ENCODE measurements around the gene ERRFI1. TPM values are rescaled to one million over a fixed set of nuclear protein-coding genes. Genes with fewer than 3 reads are reported as not detected.

ERRFI1 gene
- total and polyA plus RNA-seq, 4 donors = 65.1 to 146 (median 87.8) TPM

DNA sequence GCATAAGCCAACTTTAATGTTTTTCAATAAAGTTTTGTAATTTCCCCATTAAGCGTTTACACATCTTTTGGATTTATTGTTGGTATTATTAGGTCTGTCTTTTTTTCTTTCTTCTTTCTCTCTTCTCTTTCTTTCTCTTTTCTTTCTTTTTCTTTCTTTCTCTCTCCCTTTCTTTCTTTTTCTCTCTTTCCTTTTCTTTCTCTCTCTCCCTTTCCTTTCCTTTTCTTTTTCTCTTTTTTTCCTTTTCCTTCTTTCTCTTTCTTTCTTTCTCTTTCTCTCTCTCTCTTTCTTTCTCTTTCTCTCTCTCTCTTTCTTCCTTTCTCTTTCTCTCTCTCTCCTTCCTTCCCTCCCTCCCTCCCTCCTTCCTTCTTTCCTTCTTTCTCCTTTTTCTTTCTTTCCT is 31.3 kb downstream of the ERRFI1 start:
- Histone ChIP-seq H3K9me3 (ENCODE audit: control insufficient read depth, insufficient read depth, low read length) (no peaks in the 10 kb centered on the region), H3K4me1 (ENCODE audit: control insufficient read depth, insufficient read depth, low read length) (no peaks in the 10 kb centered on the region), H3K27ac (ENCODE audit: low read depth, low read length) (no peak overlapping the region), H3K36me3 (ENCODE audit: control insufficient read depth, insufficient read depth, low read length) (peaks cover 6% of the 10 kb centered on the region), H3K4me3 (ENCODE audit: low read depth, low read length) (no peak overlapping the region), H3K27me3 (ENCODE audit: control insufficient read depth, insufficient read depth, low read length) (no peaks in the 10 kb centered on the region)
- no peak for DNase-seq (ENCODE audit: low read depth in 4 of 6, low spot score in 6 of 6)
- no CpG with 5 or more reads among the region's 1 CpG for WGBS (ENCODE audit: insufficient coverage)

DNA sequence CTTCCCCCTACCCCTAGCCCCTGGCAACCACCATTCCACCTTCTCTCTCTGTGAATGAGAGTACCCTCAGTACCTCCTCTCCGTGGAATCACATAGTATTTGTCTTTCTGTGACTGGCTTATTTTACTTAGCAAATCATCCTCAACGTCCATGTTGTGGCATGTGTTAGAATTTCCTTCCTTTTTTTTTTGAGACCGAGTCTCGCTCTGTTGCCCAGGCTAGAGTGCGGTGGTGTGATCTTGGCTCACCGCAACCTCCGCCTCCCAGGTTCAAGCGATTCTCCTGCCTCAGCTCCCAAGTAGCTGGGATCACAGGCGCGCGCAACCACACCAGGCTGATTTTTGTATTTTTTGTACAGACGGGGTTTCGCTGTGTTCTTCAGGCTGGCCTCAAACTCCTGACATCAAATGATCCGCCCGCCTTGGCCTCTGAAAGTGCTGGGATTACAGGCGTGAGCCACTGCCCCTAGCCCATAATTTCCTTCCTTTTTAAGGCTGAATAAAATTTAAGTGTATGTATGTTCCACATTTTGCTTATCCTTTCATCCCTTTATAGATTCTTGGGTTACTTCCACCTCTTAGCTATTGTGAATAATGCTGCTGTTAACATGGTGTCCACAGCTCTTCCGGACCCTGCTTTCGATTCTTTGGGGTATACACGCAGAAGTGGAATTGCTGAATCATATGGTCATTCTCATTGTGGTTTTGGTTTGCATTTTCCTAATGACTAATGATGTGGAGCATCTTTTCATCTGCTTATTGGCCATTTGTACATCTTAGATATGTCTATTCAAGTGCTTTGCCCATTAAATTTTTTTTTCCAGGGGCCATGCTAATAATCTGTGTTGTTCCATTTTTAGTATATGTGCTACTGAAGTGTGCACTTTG is 32.3 kb downstream of the ERRFI1 start:
- no peaks in the 10 kb centered on the region for H3K27me3 ChIP-seq (ENCODE audit: control insufficient read depth, insufficient read depth, low read length)
- H3K27ac ChIP-seq (ENCODE audit: low read depth, low read length) = no peak overlapping the region
- WGBS (ENCODE audit: insufficient coverage) = 93% methylated on average over 13 of the region's 19 CpGs
- H3K9me3 ChIP-seq (ENCODE audit: control insufficient read depth, insufficient read depth, low read length) = no peaks in the 10 kb centered on the region
- H3K4me1 ChIP-seq (ENCODE audit: control insufficient read depth, insufficient read depth, low read length) = no peaks in the 10 kb centered on the region
- DNase-seq (ENCODE audit: low read depth in 4 of 6, low spot score in 6 of 6) = no peak
- peaks cover 6% of the 10 kb centered on the region for H3K36me3 ChIP-seq (ENCODE audit: control insufficient read depth, insufficient read depth, low read length)
- H3K4me3 ChIP-seq (ENCODE audit: low read depth, low read length) = no peak overlapping the region

- WGBS (ENCODE audit: insufficient coverage) = no CpG with 5 or more reads among the region's 4 CpGs
- Histone ChIP-seq H3K4me1 (ENCODE audit: control insufficient read depth, insufficient read depth, low read length) (no peaks in the 10 kb centered on the region), H3K27ac (ENCODE audit: low read depth, low read length) (no peak overlapping the region), H3K9me3 (ENCODE audit: control insufficient read depth, insufficient read depth, low read length) (no peaks in the 10 kb centered on the region), H3K4me3 (ENCODE audit: low read depth, low read length) (no peak overlapping the region), H3K27me3 (ENCODE audit: control insufficient read depth, insufficient read depth, low read length) (no peaks in the 10 kb centered on the region), H3K36me3 (ENCODE audit: control insufficient read depth, insufficient read depth, low read length) (peaks cover 6% of the 10 kb centered on the region)
- no peak for DNase-seq (ENCODE audit: low read depth in 4 of 6, low spot score in 6 of 6)
These were observed 33.2 kb downstream of the ERRFI1 start for GRCh38 chr1:7992885-7993284.

DNA sequence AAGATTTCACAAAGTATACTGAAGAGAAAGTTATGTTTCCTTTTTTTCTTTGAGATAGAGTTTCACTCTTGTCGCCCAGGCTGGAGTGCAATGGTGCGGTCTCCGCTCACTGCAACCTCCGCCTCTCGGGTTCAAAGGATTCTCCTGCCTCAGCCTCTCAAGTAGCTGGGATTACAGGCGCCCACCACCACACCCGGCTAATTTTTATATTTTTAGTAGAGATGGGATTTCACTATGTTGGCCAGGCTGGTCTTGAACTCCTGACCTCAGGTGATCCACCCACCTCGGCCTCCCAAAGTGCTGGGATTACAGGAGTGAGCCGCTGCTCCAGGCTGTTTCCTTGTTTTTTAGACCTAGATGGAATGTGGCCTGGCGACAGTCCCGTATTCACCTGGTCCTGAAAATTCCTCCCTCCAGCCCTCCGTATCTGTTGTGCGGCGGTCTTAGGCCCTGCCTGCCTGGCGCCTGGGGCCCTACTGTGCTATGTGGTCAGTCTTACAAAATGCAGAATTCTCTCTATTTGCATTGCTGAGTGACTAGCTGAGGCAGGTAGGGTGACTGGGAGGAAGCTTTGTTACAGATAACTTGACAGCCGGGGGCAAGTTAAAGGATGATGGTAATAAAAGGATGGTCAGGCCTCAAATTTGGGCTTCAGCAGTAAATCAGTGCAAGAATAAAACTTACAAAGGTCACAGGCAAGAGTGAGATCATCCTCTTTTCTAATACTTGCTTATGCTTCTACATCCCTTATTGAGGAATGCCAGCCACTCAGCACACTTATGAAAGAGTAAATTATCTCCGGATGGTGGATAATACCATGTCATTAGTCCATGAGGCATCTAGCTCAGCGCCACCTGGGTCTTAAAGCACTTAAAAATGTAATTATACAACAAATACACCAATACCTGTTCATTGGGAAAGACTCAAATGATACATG is 34.3 kb downstream of the ERRFI1 start:
- Histone ChIP-seq H3K4me1 (ENCODE audit: control insufficient read depth, insufficient read depth, low read length) (no peaks in the 10 kb centered on the region), H3K9me3 (ENCODE audit: control insufficient read depth, insufficient read depth, low read length) (no peaks in the 10 kb centered on the region), H3K4me3 (ENCODE audit: low read depth, low read length) (no peak overlapping the region), H3K27me3 (ENCODE audit: control insufficient read depth, insufficient read depth, low read length) (no peaks in the 10 kb centered on the region), H3K36me3 (ENCODE audit: control insufficient read depth, insufficient read depth, low read length) (peaks cover 16% of the 10 kb centered on the region), H3K27ac (ENCODE audit: low read depth, low read length) (no peak overlapping the region)
- 75% methylated on average over 9 of the region's 18 CpGs for WGBS (ENCODE audit: insufficient coverage)
- no peak for DNase-seq (ENCODE audit: low read depth in 4 of 6, low spot score in 6 of 6)

DNA sequence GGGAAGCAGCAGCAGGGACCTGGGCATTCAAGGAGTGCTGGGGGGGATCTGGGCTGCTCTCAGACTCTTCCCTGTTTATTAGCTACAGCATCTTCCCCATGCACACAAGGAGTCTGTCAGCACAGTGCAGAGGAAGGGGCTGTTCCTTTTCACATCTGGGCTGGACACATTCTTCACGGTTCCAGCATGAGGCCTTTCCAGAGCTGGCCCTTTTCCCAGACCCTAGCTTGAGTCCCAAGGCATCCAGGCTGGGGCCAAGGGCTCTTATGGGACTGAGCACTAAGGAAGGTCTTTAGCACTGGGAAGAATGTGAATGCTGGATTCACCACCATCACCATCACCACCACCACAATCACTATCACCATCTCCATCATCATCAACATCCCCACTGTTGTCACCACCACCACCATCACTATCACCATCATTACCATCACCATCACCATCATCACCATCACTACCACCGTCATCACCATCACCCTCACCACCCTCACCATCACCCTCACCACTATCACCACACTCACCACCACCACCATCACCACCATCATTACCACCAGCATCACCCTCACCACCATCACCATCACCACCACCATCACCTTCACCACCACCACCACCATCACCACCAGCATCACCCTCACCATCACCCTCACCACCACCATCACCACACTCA is 36.2 kb downstream of the ERRFI1 start:
- Histone ChIP-seq H3K4me3 (ENCODE audit: low read depth, low read length) (no peak overlapping the region), H3K4me1 (ENCODE audit: control insufficient read depth, insufficient read depth, low read length) (no peaks in the 10 kb centered on the region), H3K9me3 (ENCODE audit: control insufficient read depth, insufficient read depth, low read length) (no peaks in the 10 kb centered on the region), H3K27ac (ENCODE audit: low read depth, low read length) (no peak overlapping the region), H3K27me3 (ENCODE audit: control insufficient read depth, insufficient read depth, low read length) (no peaks in the 10 kb centered on the region), H3K36me3 (ENCODE audit: control insufficient read depth, insufficient read depth, low read length) (peaks cover 28% of the 10 kb centered on the region)
- DNase-seq (ENCODE audit: low read depth in 4 of 6, low spot score in 6 of 6) = peak in 1 of 6 donors; percentile 26
- 100% methylated on average over 1 of the region's 2 CpGs for WGBS (ENCODE audit: insufficient coverage)

GRCh38 chr1:7988576-7988975 is 37.5 kb downstream of the ERRFI1 start:
- Histone ChIP-seq H3K9me3 (ENCODE audit: control insufficient read depth, insufficient read depth, low read length) (no peaks in the 10 kb centered on the region), H3K36me3 (ENCODE audit: control insufficient read depth, insufficient read depth, low read length) (peaks cover 37% of the 10 kb centered on the region), H3K27ac (ENCODE audit: low read depth, low read length) (no peak overlapping the region), H3K27me3 (ENCODE audit: control insufficient read depth, insufficient read depth, low read length) (no peaks in the 10 kb centered on the region), H3K4me3 (ENCODE audit: low read depth, low read length) (no peak overlapping the region), H3K4me1 (ENCODE audit: control insufficient read depth, insufficient read depth, low read length) (no peaks in the 10 kb centered on the region)
- DNase-seq (ENCODE audit: low read depth in 4 of 6, low spot score in 6 of 6) = no peak
- 100% methylated on average over 1 of the region's 1 CpG for WGBS (ENCODE audit: insufficient coverage)

DNA sequence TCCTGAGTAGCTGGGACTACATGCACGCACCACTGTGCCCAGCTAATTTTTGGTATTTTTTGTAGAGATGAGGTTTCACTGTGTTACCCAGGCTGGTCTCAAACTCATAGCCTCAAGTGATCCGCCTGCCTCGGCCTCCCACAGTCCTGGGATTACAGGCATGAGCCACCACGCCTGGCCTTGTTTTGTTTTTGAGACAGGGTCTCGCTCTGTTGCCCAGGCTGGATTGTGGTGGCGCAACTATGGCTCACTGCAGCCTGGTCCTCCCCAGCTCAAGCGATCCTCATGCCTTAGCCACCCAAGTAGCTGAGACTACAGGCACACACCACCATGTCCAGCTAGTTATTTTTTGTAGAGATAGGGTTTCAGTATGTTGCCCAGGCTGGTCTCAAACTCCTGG is 38.6 kb downstream of the ERRFI1 start:
- H3K4me1 ChIP-seq (ENCODE audit: control insufficient read depth, insufficient read depth, low read length) = no peaks in the 10 kb centered on the region
- no peaks in the 10 kb centered on the region for H3K9me3 ChIP-seq (ENCODE audit: control insufficient read depth, insufficient read depth, low read length)
- 97% methylated on average over 6 of the region's 7 CpGs for WGBS (ENCODE audit: insufficient coverage)
- H3K27ac ChIP-seq (ENCODE audit: low read depth, low read length) = no peak overlapping the region
- H3K27me3 ChIP-seq (ENCODE audit: control insufficient read depth, insufficient read depth, low read length) = no peaks in the 10 kb centered on the region
- H3K36me3 ChIP-seq (ENCODE audit: control insufficient read depth, insufficient read depth, low read length) = peaks cover 43% of the 10 kb centered on the region
- no peak for DNase-seq (ENCODE audit: low read depth in 4 of 6, low spot score in 6 of 6)
- no peak overlapping the region for H3K4me3 ChIP-seq (ENCODE audit: low read depth, low read length)

DNA sequence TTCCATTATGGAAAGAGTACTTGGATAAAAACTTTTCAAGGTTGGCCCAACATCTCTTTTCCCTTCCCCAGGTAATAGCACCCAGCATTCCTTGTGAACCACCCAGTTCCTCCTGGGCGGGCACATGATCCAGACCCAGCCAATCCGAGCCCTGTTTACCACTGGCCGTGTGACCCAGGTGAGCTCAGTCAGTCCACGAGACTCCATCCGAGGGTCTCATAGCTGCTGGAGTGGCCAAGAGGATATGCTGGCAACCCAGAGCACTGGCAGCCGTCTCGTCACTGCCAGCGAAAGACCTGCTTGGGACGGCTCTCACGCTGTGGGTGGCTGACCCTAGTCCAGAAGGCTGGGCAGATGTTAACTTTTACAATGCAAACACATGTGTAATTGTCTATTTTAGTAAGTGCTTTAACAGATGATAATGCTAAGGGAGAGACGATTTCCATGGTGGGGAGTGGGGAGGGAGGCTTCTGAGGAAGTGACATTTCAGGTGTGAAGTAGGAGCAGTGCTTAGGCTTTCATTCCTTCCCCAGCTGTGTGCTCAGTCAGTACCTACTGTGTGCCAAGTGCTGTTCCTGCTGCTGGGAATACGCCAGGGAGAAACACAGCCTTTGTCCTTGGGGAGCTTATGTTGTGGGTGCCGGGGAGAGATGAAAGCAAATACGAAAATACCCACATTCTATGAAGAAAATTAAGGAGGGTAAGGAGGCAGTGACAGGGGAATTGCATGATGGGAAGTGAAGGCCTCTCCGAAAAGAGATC is 40.1 kb downstream of the ERRFI1 start:
- Histone ChIP-seq H3K9me3 (ENCODE audit: control insufficient read depth, insufficient read depth, low read length) (no peaks in the 10 kb centered on the region), H3K36me3 (ENCODE audit: control insufficient read depth, insufficient read depth, low read length) (peaks cover 46% of the 10 kb centered on the region), H3K4me1 (ENCODE audit: control insufficient read depth, insufficient read depth, low read length) (no peaks in the 10 kb centered on the region), H3K27ac (ENCODE audit: low read depth, low read length) (no peak overlapping the region), H3K4me3 (ENCODE audit: low read depth, low read length) (no peak overlapping the region), H3K27me3 (ENCODE audit: control insufficient read depth, insufficient read depth, low read length) (no peaks in the 10 kb centered on the region)
- 87% methylated on average over 11 of the region's 15 CpGs for WGBS (ENCODE audit: insufficient coverage)
- no peak for DNase-seq (ENCODE audit: low read depth in 4 of 6, low spot score in 6 of 6)

DNA sequence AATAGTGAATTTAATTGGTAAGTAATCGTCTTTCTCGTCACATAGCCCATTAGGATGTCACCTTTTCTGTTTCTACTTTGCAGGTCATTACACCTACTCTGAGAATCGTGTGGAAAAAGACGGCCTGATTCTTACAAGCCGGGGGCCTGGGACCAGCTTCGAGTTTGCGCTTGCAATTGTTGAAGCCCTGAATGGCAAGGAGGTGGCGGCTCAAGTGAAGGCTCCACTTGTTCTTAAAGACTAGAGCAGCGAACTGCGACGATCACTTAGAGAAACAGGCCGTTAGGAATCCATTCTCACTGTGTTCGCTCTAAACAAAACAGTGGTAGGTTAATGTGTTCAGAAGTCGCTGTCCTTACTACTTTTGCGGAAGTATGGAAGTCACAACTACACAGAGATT is 41.3 kb downstream of the ERRFI1 start:
- 33% methylated on average over 9 of the region's 15 CpGs for WGBS (ENCODE audit: insufficient coverage)
- Histone ChIP-seq H3K4me1 (ENCODE audit: control insufficient read depth, insufficient read depth, low read length) (no peaks in the 10 kb centered on the region), H3K27ac (ENCODE audit: low read depth, low read length) (no peak overlapping the region), H3K36me3 (ENCODE audit: control insufficient read depth, insufficient read depth, low read length) (peaks cover 49% of the 10 kb centered on the region), H3K27me3 (ENCODE audit: control insufficient read depth, insufficient read depth, low read length) (no peaks in the 10 kb centered on the region), H3K4me3 (ENCODE audit: low read depth, low read length) (no peak overlapping the region), H3K9me3 (ENCODE audit: control insufficient read depth, insufficient read depth, low read length) (no peaks in the 10 kb centered on the region)
- DNase-seq (ENCODE audit: low read depth in 4 of 6, low spot score in 6 of 6) = peak in 1 of 6 donors; percentile 49
